ENCODE measurements around the gene LTK. TPM values are rescaled to one million over a fixed set of nuclear protein-coding genes. Genes with fewer than 3 reads are reported as not detected.

Gene LTK
- total and polyA plus RNA-seq, 4 donors: 0.19 to 1.9 (median 0.75) TPM

DNA sequence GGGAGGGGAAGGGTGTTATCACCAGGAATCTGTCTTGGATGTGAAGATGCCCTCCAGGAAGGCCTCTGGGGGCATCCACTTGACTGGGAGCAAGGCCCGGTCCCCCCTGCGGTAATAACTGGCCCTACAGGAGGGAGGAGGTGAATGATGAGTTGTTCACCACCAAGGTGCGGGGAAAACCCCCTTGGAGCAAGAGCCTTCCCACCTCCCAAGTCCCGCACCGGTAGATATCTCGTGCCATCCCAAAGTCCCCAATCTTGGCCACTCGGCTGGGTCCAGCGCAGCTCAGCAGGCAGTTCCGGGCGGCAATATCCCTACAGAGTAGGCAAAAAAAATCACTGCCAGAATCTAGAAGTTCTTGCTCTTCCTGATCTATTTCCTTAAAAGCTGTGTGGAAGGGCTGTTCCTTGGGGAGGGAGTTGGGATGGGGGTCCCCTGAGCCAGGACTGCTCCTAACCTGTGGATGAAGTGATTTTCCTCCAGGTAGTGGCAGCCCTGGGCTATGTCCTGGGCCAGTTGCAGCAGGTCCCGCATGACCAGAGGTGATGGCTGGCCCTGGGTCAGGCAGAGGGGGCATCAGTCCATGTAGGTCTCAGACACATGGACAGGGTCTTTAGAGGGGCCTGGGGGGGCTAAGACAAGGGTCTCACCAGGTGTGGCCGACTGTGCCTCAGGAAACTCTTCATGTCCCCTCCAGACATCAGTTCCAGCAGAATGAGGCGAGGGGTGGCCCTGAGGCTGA, 8.7 kb downstream of the LTK start:
- Histone ChIP-seq H3K27me3 (ENCODE audit: control insufficient read depth in 1 of 2, insufficient read depth in 2 of 2, low read length in 1 of 2) (no peaks in the 10 kb centered on the region), H3K4me1 (ENCODE audit: control insufficient read depth in 1 of 2, insufficient read depth in 2 of 2, low read length in 2 of 2) (no peaks in the 10 kb centered on the region), H3K36me3 (ENCODE audit: control insufficient read depth in 1 of 2, insufficient read depth in 2 of 2, low read length in 1 of 2) (no peaks in the 10 kb centered on the region), H3K4me3 (ENCODE audit: low read length in 2 of 2) (no peak overlapping the region), H3K9me3 (ENCODE audit: control insufficient read depth, low read length) (no peaks in the 10 kb centered on the region), H3K27ac (ENCODE audit: low read depth in 1 of 2, low read length in 2 of 2) (no peak overlapping the region)
- 93 to 96% methylated on average over 13 of the region's 13 CpGs for WGBS, 2 donors
- intact Hi-C loops (cut with DNase I): no loop called here
- ATAC-seq (ENCODE audit: low FRiP score) (no peak), DNase-seq (no peak)

DNA sequence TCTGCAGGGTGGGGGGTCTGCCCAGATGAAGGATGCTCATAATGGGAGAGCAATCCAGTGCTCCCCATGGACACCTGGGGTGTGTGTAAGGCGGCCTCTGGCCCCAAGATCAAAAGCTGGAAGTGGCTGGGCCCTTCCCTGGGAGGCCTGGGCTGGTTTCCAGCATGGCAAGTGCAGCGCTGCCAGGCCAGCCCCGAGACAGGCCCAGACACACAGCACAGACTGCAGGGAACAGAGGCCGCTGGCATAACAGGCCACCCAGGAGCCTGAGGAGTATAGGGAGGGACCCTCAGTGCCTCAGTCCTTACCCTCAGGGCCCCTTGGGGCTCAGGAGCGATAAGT, 10.0 kb downstream of the LTK start:
- no peak overlapping the region for H3K27ac ChIP-seq (ENCODE audit: low read depth in 1 of 2, low read length in 2 of 2)
- DNase-seq (no peak), ATAC-seq (ENCODE audit: low FRiP score) (no peak)
- no peaks in the 10 kb centered on the region for H3K4me1 ChIP-seq (ENCODE audit: control insufficient read depth in 1 of 2, insufficient read depth in 2 of 2, low read length in 2 of 2)
- intact Hi-C loops (cut with DNase I): no loop called here
- H3K27me3 ChIP-seq (ENCODE audit: control insufficient read depth in 1 of 2, insufficient read depth in 2 of 2, low read length in 1 of 2): no peaks in the 10 kb centered on the region
- no peaks in the 10 kb centered on the region for H3K36me3 ChIP-seq (ENCODE audit: control insufficient read depth in 1 of 2, insufficient read depth in 2 of 2, low read length in 1 of 2)
- no peaks in the 10 kb centered on the region for H3K9me3 ChIP-seq (ENCODE audit: control insufficient read depth, low read length)
- no peak overlapping the region for H3K4me3 ChIP-seq (ENCODE audit: low read length in 2 of 2)
- WGBS, 2 donors: 73 to 75% methylated on average over 5 of the region's 5 CpGs

DNA sequence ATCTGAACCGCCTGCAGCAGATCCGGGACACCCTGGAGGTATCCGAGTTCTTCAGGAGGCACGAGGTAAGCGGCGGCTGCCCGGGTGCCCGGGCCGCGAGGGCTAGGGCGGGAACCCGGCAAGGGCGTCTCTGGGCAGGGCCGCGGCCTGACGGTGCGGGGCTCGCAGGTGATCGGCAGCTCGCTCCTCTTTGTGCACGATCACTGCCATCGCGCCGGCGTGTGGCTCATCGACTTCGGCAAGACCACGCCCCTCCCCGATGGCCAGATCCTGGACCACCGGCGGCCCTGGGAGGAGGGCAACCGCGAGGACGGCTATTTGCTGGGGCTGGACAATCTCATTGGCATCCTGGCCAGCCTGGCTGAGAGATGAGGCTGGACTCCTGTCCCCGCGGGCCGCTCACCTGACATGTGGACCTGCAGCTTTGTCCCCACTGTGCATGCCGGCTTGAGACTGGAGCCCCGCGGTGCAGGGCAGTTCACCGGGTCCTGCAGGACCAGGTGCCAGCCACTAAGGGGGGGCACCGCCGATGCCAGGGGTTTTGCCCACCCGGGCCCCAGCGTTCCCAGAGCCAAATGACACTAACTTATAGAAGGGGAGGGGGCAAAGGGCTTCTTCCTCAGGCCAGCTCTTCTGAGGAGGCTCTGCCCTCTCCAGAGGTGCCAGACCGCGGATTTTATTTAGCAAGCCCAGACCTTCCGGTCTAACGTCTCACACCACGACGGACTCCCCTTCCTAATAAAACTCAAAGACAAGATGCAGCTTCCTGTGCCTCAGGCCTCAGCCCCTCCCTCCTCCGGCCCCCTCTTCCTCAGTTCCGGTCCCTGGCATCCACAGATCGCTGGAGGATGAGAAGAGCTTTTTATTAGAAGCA, 10.6 kb downstream of the LTK start:
- intact Hi-C loops (cut with DNase I): no loop called here
- WGBS, 2 donors: 31% methylated on average over 43 to 54 of the region's 54 CpGs
- no peak for DNase-seq
- H3K27ac ChIP-seq (ENCODE audit: low read depth in 1 of 2, low read length in 2 of 2): no peak overlapping the region
- no peaks in the 10 kb centered on the region for H3K9me3 ChIP-seq (ENCODE audit: control insufficient read depth, low read length)
- no peaks in the 10 kb centered on the region for H3K27me3 ChIP-seq (ENCODE audit: control insufficient read depth in 1 of 2, insufficient read depth in 2 of 2, low read length in 1 of 2)
- no peaks in the 10 kb centered on the region for H3K4me1 ChIP-seq (ENCODE audit: control insufficient read depth in 1 of 2, insufficient read depth in 2 of 2, low read length in 2 of 2)
- no peaks in the 10 kb centered on the region for H3K36me3 ChIP-seq (ENCODE audit: control insufficient read depth in 1 of 2, insufficient read depth in 2 of 2, low read length in 1 of 2)
- no peak for ATAC-seq (ENCODE audit: low FRiP score)
- H3K4me3 ChIP-seq (ENCODE audit: low read length in 2 of 2): no peak overlapping the region

DNA sequence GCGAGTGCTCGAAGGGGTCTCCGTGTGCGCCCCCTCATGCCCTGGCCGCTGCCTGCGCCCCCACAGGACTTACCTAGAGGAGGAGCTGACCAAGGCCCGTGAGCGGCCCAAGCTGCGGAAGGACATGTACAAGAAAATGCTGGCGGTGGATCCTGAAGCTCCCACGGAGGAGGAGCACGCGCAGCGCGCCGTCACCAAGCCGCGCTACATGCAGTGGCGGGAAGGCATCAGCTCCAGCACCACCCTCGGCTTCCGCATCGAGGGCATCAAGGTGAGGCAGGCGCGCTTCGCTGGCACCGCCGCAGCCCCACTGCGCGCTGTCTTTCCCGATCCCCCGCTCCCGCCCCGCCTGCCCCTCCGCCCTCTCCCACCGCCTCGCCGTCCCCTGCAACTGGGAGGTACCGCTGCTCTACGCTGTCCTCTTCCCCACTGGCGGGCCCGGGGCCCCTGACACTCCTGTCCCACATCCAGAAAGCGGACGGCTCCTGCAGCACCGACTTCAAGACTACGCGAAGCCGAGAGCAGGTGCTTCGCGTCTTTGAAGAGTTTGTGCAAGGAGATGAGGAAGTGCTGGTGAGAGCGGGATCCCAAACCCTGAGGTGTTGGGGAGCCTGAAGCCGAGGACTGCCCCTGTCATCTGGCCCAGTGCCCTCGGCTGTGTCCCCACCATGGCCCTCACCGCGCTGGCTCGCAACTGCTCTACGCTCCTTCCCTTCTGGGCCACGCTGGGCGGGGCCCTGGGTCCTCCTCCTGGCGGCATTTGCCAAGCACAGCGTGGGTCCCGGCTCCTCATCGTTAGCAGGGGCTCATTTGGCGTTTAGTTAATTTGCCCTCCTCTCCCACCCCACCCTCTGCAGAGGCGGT, 11.5 kb downstream of the LTK start:
- no peaks in the 10 kb centered on the region for H3K36me3 ChIP-seq (ENCODE audit: control insufficient read depth in 1 of 2, insufficient read depth in 2 of 2, low read length in 1 of 2)
- WGBS, 2 donors: 5 to 6% methylated on average over 53 to 64 of the region's 64 CpGs
- DNase-seq (no peak), ATAC-seq (ENCODE audit: low FRiP score) (peak; percentile 44)
- H3K4me3 ChIP-seq (ENCODE audit: low read length in 2 of 2): no peak overlapping the region
- no peaks in the 10 kb centered on the region for H3K4me1 ChIP-seq (ENCODE audit: control insufficient read depth in 1 of 2, insufficient read depth in 2 of 2, low read length in 2 of 2)
- no peaks in the 10 kb centered on the region for H3K27me3 ChIP-seq (ENCODE audit: control insufficient read depth in 1 of 2, insufficient read depth in 2 of 2, low read length in 1 of 2)
- intact Hi-C loops (cut with DNase I): no loop called here
- H3K9me3 ChIP-seq (ENCODE audit: control insufficient read depth, low read length): no peaks in the 10 kb centered on the region
- H3K27ac ChIP-seq (ENCODE audit: low read depth in 1 of 2, low read length in 2 of 2): no peak overlapping the region

DNA sequence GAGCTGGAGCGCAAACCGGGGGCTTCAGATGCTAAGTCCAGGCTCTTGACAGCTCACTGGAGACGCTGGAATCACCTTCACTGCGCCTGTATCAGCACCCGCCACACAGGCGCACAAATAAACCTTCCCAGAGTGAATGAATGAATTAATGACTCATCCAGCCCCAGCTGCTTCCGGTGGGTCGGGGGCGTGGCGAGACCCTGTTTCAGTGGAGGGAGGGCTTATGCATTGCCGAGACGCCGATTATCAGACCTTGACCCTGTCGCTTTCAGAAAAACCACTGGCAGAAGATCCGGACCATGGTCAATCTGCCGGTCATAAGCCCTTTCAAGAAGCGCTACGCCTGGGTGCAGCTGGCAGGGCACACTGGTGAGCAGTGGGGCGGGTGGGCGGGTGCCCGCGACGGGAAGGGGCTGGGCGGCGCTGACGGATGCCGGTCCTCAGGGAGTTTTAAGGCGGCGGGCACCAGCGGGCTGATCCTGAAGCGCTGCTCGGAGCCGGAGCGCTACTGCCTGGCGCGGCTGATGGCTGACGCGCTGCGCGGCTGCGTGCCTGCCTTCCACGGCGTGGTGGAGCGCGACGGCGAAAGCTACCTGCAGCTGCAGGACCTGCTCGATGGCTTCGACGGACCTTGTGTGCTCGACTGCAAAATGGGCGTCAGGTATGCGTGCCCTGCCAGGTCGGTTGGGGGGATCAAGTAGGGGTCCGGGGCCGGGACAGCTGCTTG, 12.3 kb downstream of the LTK start:
- intact Hi-C loops (cut with DNase I): no loop called here
- ATAC-seq (ENCODE audit: low FRiP score): peak; percentile 21
- no peak for DNase-seq
- no peak overlapping the region for H3K27ac ChIP-seq (ENCODE audit: low read depth in 1 of 2, low read length in 2 of 2)
- no peak overlapping the region for H3K4me3 ChIP-seq (ENCODE audit: low read length in 2 of 2)
- H3K9me3 ChIP-seq (ENCODE audit: control insufficient read depth, low read length): no peaks in the 10 kb centered on the region
- H3K4me1 ChIP-seq (ENCODE audit: control insufficient read depth in 1 of 2, insufficient read depth in 2 of 2, low read length in 2 of 2): no peaks in the 10 kb centered on the region
- no peaks in the 10 kb centered on the region for H3K36me3 ChIP-seq (ENCODE audit: control insufficient read depth in 1 of 2, insufficient read depth in 2 of 2, low read length in 1 of 2)
- H3K27me3 ChIP-seq (ENCODE audit: control insufficient read depth in 1 of 2, insufficient read depth in 2 of 2, low read length in 1 of 2): no peaks in the 10 kb centered on the region
- 11 to 13% methylated on average over 52 to 56 of the region's 56 CpGs for WGBS, 2 donors

DNA sequence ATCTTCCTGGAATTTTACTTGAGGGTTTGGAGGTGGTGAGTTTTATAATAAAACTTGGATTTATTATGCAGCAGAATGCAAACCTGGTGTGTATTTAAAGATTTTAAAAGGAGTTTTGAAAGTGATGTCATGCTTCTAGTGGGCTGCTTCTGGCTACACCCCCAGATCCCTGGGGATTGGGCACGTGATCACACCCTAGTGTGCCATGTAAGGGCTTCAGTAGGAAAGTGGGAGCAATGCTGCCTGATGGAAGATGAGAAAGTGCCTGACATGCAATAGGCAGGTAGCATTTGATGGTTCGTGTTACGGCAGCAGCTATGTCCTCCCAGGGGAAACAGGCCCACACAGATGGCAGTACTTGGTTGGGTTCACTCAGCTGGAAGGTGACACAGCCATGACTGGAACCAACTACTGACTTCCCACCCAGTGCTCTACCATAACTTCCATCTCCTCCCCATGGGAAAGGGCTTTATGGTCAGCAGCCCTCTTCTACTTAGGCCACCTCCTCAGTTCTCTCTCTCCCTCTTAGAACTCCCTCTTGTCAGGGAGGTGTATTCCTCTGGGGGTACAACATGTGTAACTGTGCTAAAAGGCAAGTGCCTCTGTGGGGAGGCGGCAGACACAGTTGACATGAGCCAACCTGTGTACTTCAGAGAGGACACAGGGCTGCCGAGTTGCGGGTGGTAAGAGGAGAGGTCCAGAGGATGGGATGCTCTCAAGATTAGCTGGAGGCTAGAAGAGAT, 14.3 kb downstream of the LTK start:
- Histone ChIP-seq H3K27ac (ENCODE audit: low read depth in 1 of 2, low read length in 2 of 2) (no peak overlapping the region), H3K4me3 (ENCODE audit: low read length in 2 of 2) (no peak overlapping the region), H3K27me3 (ENCODE audit: control insufficient read depth in 1 of 2, insufficient read depth in 2 of 2, low read length in 1 of 2) (no peaks in the 10 kb centered on the region), H3K4me1 (ENCODE audit: control insufficient read depth in 1 of 2, insufficient read depth in 2 of 2, low read length in 2 of 2) (no peaks in the 10 kb centered on the region), H3K36me3 (ENCODE audit: control insufficient read depth in 1 of 2, insufficient read depth in 2 of 2, low read length in 1 of 2) (no peaks in the 10 kb centered on the region), H3K9me3 (ENCODE audit: control insufficient read depth, low read length) (no peaks in the 10 kb centered on the region)
- 89 to 92% methylated on average over 6 of the region's 6 CpGs for WGBS, 2 donors
- intact Hi-C loops (cut with DNase I): no loop called here
- no peak for ATAC-seq (ENCODE audit: low FRiP score)
- no peak for DNase-seq

DNA sequence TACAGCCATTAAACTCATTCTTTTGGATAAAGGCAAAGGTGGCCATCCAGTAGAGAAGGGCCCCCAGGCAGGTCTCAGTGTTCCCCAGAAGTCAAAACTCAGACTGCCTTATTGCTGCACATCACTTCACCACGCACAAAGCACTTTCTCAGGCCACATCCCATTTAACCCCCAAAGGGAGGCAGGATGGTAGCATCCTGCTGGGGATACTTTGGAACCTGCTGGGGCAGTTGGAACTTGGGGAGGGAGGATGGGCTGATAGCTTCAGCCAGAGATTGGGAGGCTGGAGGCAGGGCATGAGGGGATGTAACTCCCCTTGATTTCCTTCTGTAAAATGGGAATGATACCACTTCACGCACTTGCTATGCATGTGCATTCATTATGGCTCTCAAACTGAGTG, 15.0 kb downstream of the LTK start:
- 84 to 89% methylated on average over 2 of the region's 2 CpGs for WGBS, 2 donors
- no peaks in the 10 kb centered on the region for H3K36me3 ChIP-seq (ENCODE audit: control insufficient read depth in 1 of 2, insufficient read depth in 2 of 2, low read length in 1 of 2)
- ATAC-seq (ENCODE audit: low FRiP score): no peak
- H3K27ac ChIP-seq (ENCODE audit: low read depth in 1 of 2, low read length in 2 of 2): no peak overlapping the region
- no peaks in the 10 kb centered on the region for H3K9me3 ChIP-seq (ENCODE audit: control insufficient read depth, low read length)
- H3K27me3 ChIP-seq (ENCODE audit: control insufficient read depth in 1 of 2, insufficient read depth in 2 of 2, low read length in 1 of 2): no peaks in the 10 kb centered on the region
- intact Hi-C loops (cut with DNase I): no loop called here
- no peak for DNase-seq
- H3K4me3 ChIP-seq (ENCODE audit: low read length in 2 of 2): no peak overlapping the region
- H3K4me1 ChIP-seq (ENCODE audit: control insufficient read depth in 1 of 2, insufficient read depth in 2 of 2, low read length in 2 of 2): no peaks in the 10 kb centered on the region

All from aorta (tissue), 5 donors.